ES-I3 (cell line): ENCODE measurements around the gene PDK2.

ENCODE experiments used
- H3K36me3 ChIP-seq: 2 replicates; pipeline ENCODE4 v1.6.1; 2013; ENCODE audit warnings: mild to moderate bottlenecking, low read length, control low read depth, moderate library complexity; ENCODE audit not compliant: insufficient read depth
- H3K4me1 ChIP-seq: 2 replicates; pipeline ENCODE4 v1.6.1; 2013; ENCODE audit warnings: mild to moderate bottlenecking, control low read depth, low read length; ENCODE audit not compliant: insufficient read depth
- H3K9ac ChIP-seq: 2 replicates; pipeline ENCODE4 v1.6.1; 2013; ENCODE audit warnings: low read depth, mild to moderate bottlenecking, low read length, moderate library complexity
- H3K9me3 ChIP-seq: 2 replicates; pipeline ENCODE4 v1.6.1; 2013; ENCODE audit warnings: mild to moderate bottlenecking, low read length, moderate library complexity; ENCODE audit not compliant: control insufficient read depth, insufficient read depth

PDK2 gene

DNA sequence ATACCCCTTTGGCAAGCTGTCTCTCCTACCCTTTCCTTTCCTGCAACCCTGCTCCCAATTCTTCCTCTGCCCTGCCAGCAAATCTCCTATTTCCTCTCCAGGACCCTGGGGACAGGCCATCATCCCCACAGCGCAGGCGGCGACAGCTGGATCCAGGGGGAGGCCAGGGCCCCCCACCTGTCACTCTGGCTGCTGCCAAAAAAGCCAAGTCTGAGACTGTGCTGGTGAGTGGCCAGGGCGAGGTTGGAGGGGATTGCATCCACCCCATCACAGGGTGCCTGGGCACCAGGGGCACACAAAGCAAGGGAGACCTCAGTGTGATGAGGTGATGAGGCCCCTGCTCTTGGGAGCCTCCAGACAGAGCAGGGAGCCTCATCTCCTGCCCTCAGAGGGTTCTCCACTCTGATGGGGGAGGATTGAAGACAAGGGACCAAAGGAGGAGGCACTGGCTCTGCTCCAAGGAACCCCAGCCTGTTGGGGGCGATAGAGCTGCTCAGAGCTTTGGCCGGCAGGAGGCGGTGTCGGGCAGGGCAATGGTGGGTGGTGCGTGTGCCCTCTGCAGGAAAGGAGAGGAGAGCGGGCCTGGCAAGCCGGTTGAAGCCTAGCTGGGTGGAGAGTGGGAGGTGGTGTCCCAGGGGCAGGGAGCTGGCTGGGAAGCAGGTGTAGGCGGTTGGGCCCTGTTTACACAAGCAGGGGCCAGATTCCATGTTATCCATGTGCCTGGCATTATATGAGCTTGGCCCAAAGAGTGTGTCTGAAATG, 15.6 kb upstream of the PDK2 start:
- no peaks in the 10 kb centered on the region for H3K4me1 ChIP-seq
- H3K9me3 ChIP-seq: no peaks in the 10 kb centered on the region
- H3K36me3 ChIP-seq: peaks cover 16% of the 10 kb centered on the region; the same call in 1 of the 2 replicates
- H3K9ac ChIP-seq: no peak overlapping the region

DNA sequence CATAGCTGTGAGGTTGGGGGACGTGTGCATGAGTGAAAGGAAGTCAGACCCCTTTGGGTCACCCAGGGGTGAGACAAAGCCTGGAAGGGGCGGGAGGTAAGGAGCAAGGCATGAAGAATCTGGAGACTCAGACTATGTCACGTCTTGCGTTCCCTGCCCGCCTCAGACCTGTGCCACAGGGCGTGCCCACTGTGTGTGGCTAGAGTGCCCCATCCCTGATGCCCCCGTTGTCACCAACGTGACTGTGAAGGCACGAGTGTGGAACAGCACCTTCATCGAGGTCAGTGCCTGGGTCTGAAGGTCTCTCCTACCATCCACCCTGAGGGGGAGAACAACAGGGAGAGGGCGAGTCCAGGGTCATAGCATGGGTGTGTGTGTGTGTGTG, 15.1 kb upstream of the PDK2 start:
- peaks cover 14% of the 10 kb centered on the region; the same call in 1 of the 2 replicates for H3K36me3 ChIP-seq
- no peaks in the 10 kb centered on the region for H3K4me1 ChIP-seq
- H3K9me3 ChIP-seq: no peaks in the 10 kb centered on the region
- no peak overlapping the region for H3K9ac ChIP-seq

DNA sequence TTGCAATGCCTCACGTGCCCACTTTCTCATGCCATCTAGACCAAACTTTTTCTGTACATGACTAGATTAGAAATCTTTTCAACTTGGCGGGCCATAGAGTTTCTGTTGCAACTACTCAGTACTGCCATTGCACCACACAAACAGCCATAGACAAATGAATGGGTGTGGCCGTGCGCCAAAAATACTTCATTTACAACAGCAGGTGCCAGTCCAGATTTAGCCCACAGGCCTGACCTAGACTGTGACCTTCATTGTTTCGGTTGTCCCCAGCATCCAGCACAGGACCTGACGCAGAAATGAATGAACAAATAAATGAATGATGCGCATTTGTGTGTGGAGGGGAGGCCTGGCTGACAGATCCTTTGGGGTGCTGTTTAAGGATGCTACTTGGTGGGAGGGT, 14.3 kb upstream of the PDK2 start:
- H3K4me1 ChIP-seq: no peaks in the 10 kb centered on the region
- H3K9me3 ChIP-seq: no peaks in the 10 kb centered on the region
- no peak overlapping the region for H3K9ac ChIP-seq
- H3K36me3 ChIP-seq: peaks cover 14% of the 10 kb centered on the region; the same call in 1 of the 2 replicates

DNA sequence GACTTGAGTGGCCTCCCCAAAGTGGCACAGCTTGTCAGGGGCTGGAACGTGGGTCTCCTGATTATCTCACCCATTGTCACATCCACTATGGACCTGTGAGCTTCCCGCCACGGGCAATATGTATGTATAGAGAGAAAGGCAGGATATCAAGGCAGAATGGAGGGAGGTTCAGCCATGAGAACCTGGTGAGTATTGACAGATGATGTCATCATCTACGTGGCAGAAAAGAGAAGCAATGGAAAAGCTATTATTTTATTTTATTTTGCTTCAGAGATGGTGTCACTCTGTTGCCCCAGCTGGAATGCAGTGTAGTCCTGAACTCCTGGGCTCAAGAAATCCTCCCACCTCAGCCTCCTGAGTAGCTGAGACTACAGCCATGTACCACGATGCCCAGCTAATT, 13.4 kb upstream of the PDK2 start:
- Histone ChIP-seq H3K9ac (no peak overlapping the region), H3K4me1 (no peaks in the 10 kb centered on the region), H3K9me3 (no peaks in the 10 kb centered on the region), H3K36me3 (peaks cover 14% of the 10 kb centered on the region; the same call in 1 of the 2 replicates)

DNA sequence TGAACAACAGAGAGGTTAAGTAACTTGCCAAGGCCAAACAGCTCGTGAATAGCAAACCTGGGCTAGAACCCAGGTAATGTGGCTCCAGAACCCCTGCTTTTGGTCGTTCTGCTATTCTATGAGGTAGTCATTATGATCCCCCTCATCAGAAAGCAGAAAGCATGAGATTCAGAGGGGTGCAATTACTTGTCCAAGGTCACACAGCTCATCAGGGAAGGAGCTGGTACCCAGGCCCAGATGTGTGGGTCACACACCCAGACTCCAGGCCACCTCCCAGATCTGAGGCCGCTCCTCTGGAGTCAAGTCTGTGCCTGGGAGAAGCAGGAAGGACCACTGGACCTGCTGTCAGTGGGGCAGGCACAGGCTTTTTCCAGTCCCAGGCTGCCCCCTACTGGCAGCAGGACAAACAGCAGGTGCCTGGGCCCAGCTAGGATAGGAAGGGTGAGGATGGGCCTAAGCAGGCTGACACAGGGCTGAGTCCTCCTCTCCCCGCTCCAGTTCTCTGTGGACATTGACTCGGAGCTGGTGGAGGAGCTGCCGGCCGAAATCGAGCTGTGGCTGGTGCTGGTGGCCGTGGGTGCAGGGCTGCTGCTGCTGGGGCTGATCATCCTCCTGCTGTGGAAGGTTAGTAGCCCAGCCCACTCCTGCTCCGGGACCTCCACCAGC, 7.8 kb upstream of the PDK2 start:
- Histone ChIP-seq H3K9ac (no peak overlapping the region), H3K9me3 (no peaks in the 10 kb centered on the region), H3K4me1 (no peaks in the 10 kb centered on the region), H3K36me3 (no peaks in the 10 kb centered on the region)

DNA sequence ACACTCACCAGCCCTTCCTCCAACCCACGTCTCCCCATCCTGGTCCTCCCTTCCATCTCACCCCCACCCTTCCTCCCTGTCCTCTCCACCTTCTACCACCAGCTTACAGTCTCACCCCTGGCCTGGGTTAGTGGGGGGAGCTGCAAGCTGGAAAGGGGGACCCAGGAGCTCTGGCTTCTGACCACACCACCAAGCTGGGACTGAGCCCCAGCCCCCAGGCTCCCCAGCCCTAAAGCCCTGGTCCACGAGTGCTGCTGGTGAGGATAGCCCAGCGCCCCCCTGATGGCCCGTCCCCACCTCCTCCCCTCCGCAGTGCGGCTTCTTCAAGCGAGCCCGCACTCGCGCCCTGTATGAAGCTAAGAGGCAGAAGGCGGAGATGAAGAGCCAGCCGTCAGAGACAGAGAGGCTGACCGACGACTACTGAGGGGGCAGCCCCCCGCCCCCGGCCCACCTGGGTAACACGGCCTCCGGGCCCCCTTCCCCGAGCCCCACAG, 7.2 kb upstream of the PDK2 start:
- H3K9me3 ChIP-seq: no peaks in the 10 kb centered on the region
- no peak overlapping the region for H3K9ac ChIP-seq
- H3K4me1 ChIP-seq: no peaks in the 10 kb centered on the region
- no peaks in the 10 kb centered on the region for H3K36me3 ChIP-seq

DNA sequence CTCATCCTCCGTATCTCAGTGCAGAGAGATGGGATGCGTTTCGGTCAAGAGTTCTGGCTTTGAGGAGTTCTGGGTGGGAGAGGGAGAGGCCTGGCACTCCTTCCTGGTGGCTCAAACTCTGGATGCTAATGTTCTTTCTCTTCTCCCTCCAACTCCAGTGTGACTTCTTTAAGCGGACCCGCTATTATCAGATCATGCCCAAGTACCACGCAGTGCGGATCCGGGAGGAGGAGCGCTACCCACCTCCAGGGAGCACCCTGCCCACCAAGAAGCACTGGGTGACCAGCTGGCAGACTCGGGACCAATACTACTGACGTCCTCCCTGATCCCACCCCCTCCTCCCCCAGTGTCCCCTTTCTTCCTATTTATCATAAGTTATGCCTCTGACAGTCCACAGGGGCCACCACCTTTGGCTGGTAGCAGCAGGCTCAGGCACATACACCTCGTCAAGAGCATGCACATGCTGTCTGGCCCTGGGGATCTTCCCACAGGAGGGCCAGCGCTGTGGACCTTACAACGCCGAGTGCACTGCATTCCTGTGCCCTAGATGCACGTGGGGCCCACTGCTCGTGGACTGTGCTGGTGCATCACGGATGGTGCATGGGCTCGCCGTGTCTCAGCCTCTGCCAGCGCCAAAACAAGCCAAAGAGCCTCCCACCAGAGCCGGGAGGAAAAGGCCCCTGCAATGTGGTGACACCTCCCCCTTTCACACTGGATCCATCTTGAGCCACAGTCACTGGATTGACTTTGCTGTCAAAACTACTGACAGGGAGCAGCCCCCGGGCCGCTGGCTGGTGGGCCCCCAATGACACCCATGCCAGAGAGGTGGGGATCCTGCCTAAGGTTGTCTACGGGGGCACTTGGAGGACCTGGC, 6.0 kb upstream of the PDK2 start:
- Histone ChIP-seq H3K36me3 (no peaks in the 10 kb centered on the region), H3K4me1 (no peaks in the 10 kb centered on the region), H3K9me3 (no peaks in the 10 kb centered on the region), H3K9ac (no peak overlapping the region)

DNA sequence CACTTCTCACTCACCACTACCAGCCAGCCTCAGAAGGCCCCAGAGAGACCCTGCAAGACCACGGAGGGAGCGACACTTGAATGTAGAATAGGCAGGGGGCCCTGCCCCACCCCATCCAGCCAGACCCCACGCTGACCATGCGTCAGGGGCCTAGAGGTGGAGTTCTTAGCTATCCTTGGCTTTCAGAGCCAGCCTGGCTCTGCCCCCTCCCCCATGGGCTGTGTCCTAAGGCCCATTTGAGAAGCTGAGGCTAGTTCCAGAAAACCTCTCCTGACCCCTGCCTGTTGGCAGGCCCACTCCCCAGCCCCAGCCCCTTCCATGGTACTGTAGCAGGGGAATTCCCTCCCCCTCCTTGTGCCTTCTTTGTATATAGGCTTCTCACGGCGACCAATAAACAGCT, 5.1 kb upstream of the PDK2 start:
- no peaks in the 10 kb centered on the region for H3K9me3 ChIP-seq
- H3K9ac ChIP-seq: no peak overlapping the region
- no peaks in the 10 kb centered on the region for H3K36me3 ChIP-seq
- no peaks in the 10 kb centered on the region for H3K4me1 ChIP-seq

DNA sequence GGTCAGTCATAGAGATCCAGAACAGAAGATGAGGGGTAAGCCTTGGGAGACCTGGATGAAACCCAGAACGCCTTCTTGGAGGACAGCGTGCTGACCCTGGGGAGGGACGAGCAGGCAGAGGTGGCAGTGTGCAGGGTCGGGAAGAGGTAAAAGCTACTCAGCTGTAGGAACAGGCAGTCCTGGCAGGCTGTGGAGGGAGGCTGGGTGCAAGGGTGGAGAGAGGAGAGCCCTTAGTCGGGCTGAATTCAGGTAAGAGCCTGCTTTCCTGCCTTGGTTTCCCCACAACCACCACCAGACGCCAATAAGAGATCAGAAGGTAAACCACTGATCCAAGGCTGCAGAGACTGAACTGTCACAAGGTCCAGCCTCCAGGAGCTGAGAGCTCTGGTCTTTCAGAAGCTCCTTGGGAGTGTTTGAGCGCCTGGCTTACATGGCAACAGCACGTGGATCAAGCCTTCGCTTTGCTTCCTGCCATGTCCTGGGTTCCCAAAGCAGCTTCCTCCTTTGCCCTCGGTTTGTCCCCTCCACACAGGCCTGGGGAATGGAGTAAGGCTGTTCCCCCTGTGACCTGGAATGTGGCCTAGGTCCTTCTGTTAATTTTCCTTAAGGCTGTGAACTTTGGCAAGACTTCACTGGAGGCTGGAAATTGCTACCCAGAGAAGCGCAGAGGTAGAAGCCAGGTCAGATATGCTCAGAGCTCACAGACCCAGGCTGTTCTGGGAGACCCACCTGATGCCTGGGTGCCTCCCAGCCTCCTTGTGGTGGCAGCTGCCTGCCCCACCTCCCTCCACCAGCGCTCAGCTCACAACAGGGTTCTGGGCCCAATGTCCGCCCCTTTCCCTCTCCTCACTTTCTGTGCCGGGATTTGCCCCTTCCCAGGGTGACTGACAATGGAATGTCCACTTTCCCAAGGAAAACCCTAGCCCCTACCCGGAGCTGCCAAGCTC, 3.9 kb upstream of the PDK2 start:
- Histone ChIP-seq H3K4me1 (peaks cover 5% of the 10 kb centered on the region; the same call in 1 of the 2 replicates), H3K36me3 (no peaks in the 10 kb centered on the region), H3K9me3 (no peaks in the 10 kb centered on the region), H3K9ac (no peak overlapping the region)

DNA sequence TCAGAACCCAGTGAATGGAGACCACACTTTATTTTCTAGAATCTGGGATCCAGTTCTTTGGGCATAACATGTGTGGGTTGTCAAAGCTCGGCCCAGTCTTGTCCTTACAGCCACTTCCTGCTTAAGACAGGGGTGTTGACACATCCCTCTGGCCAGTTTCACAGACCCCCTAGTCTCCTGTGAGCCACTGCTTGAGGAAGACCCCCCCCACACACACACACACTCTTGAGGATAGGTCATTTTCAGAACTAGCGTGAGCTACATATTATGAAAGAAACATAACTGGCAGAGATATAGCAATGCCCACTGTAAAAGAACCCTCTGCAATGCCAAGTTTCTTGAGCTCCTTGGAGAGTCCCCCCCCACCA, 3.2 kb upstream of the PDK2 start:
- Histone ChIP-seq H3K36me3 (no peaks in the 10 kb centered on the region), H3K9me3 (no peaks in the 10 kb centered on the region), H3K9ac (no peak overlapping the region), H3K4me1 (peaks cover 5% of the 10 kb centered on the region; the same call in 1 of the 2 replicates)

DNA sequence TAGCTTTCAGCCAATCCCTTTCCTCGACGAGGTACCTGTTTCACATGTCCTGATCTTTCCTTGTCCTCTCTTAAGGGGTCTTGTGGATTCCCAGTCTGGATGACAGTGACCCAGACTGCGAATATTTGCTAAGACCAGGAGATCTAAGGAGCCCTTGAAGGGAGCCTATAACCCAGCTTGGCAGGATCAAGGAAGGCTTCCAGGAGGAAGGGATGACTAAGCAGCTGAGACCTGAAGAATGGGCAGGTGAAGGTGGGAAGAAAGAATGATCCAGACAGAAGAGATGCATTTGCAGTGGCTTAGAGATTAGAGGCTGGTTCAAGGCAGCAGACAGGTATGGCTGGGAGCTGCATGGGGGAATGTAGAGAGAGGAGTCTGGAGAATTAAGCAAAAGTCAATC, 1.9 kb upstream of the PDK2 start:
- Histone ChIP-seq H3K9me3 (no peaks in the 10 kb centered on the region), H3K36me3 (no peaks in the 10 kb centered on the region), H3K9ac (no peak overlapping the region), H3K4me1 (peaks cover 5% of the 10 kb centered on the region; the same call in 1 of the 2 replicates)

DNA sequence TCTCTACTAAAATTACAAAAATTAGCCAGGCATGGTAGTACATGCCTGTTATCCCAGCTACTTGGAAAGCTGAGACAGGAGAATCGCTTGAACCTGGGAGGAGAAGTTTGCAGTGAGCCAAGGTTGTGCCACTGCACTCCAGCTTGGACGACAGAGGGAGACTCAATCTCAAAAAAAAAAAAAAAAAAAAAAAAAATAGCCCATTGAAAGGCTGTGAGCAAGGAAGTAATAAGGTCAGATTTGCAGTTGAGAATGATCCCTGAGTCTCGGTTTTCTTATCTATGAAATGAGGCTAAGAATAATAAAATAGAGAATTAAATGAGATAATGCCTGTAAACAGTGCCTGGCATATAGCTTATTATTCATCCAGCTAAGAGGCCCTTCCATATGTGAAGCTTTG, 1.3 kb upstream of the PDK2 start:
- Histone ChIP-seq H3K4me1 (peaks cover 5% of the 10 kb centered on the region; the same call in 1 of the 2 replicates), H3K9me3 (no peaks in the 10 kb centered on the region), H3K9ac (no peak overlapping the region; the same call in 1 of the 2 replicates), H3K36me3 (no peaks in the 10 kb centered on the region)

DNA sequence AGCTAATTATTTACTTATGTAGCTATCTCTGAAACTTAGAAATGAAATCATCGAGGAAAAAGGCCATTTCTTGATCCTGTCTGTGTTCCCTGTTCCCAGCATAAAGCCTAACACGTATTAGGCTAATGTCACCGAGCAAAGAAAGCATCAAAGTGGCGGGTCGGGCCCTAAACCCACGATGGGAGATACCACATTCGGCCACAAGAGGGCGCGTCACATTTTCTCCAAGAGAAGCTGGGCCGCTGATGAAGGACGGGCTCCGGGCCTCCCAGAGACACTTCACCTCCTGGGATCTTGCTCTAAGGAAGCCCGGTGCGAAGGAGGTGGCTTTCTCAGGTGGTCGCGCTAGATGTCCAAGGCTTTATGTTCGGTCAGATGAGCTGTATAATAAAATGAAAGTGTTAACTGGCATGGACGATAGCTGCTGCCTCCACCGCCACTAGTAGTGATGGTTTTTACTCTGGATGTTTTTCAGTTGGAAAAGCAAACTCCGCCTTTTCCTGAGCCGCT, 853 bp upstream of the PDK2 start:
- Histone ChIP-seq H3K9me3 (no peaks in the 10 kb centered on the region), H3K9ac (peak overlapping the region; percentile 41; the same call in 1 of the 2 replicates), H3K36me3 (no peaks in the 10 kb centered on the region), H3K4me1 (peaks cover 5% of the 10 kb centered on the region; the same call in 1 of the 2 replicates)
